NB4 (cell line): ENCODE measurements around the gene PIAS1.

Experiments
- MYC ChIP-seq: IDR thresholded peaks from 2 replicates; pipeline ENCODE4 v1.6.1; 2011; ENCODE audit warnings: low read depth, low read length
- POLR2A ChIP-seq: IDR thresholded peaks from 2 replicates; pipeline ENCODE4 v1.6.1; 2011; ENCODE audit warnings: mild to moderate bottlenecking; ENCODE audit not compliant: insufficient read length; ENCODE audit errors: extremely low read depth
- TF ChIP-seq, protein P1 (sequence below): IDR thresholded peaks from one replicate; pipeline ENCODE4 v1.5.1; 2012; ENCODE audit warnings: low read depth, low read length

DNA sequence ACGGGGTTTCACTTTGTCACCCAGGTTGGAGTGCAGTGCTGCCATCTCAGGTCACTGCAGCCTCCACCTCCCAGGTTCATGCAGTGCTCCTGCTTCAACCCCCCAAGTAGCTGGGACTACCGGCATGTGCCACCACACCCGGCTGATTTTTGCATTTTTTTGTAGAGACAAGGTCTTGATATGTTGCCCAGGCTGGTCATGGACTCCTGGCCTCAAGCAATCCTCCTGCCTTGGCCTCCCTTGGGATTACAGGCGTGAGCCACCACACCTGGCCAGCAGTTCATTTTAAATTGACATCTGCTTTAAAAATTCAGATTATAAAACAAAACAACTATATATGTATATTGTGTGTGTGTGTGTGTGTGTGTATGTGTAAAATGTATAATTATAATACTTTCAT lies 112.7 kb downstream of the PIAS1 start:
- TF ChIP-seq, protein P1, sequence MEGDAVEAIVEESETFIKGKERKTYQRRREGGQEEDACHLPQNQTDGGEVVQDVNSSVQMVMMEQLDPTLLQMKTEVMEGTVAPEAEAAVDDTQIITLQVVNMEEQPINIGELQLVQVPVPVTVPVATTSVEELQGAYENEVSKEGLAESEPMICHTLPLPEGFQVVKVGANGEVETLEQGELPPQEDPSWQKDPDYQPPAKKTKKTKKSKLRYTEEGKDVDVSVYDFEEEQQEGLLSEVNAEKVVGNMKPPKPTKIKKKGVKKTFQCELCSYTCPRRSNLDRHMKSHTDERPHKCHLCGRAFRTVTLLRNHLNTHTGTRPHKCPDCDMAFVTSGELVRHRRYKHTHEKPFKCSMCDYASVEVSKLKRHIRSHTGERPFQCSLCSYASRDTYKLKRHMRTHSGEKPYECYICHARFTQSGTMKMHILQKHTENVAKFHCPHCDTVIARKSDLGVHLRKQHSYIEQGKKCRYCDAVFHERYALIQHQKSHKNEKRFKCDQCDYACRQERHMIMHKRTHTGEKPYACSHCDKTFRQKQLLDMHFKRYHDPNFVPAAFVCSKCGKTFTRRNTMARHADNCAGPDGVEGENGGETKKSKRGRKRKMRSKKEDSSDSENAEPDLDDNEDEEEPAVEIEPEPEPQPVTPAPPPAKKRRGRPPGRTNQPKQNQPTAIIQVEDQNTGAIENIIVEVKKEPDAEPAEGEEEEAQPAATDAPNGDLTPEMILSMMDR, result no peak
- no peak for TF ChIP-seq POLR2A
- no peak for TF ChIP-seq MYC
